ENCODE measurements around the gene WDR93. TPM values are rescaled to one million over a fixed set of nuclear protein-coding genes. Genes with fewer than 3 reads are reported as not detected.

WDR93 gene
- total RNA-seq, 1 donor from 2014 or later = not detected

DNA sequence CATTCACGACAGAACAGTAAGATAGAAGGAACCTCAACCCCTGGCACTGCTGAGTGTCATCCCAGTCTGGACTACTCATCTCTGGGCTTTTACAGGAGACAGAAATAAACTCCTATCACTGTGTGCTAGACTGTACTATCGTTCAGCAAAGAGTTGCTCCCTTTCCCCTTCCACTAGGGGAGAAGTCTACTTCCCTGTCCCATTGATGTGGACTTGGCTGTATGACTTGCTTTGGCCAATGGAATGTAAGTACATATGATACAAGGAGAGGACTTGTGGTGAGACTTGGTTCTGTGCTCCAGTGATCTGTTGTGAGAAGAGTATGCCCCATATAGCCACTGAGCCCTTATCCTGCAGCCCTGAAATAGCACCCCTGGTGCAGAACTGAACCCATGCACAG lies 30.1 kb upstream of the WDR93 start:
- Mint-ChIP-seq H3K4me3 (ENCODE audit: unreplicated experiment) (no peak overlapping the region), H3K27me3 (ENCODE audit: unreplicated experiment) (peaks cover 6% of the 10 kb centered on the region), H3K9me3 (ENCODE audit: unreplicated experiment) (peaks cover 3% of the 10 kb centered on the region), H3K4me1 (ENCODE audit: low read depth, unreplicated experiment) (peaks cover 4% of the 10 kb centered on the region), H3K36me3 (ENCODE audit: unreplicated experiment) (peaks cover 3% of the 10 kb centered on the region), H3K27ac (ENCODE audit: unreplicated experiment) (no peak overlapping the region)
- TF ChIP-seq, protein P1, sequence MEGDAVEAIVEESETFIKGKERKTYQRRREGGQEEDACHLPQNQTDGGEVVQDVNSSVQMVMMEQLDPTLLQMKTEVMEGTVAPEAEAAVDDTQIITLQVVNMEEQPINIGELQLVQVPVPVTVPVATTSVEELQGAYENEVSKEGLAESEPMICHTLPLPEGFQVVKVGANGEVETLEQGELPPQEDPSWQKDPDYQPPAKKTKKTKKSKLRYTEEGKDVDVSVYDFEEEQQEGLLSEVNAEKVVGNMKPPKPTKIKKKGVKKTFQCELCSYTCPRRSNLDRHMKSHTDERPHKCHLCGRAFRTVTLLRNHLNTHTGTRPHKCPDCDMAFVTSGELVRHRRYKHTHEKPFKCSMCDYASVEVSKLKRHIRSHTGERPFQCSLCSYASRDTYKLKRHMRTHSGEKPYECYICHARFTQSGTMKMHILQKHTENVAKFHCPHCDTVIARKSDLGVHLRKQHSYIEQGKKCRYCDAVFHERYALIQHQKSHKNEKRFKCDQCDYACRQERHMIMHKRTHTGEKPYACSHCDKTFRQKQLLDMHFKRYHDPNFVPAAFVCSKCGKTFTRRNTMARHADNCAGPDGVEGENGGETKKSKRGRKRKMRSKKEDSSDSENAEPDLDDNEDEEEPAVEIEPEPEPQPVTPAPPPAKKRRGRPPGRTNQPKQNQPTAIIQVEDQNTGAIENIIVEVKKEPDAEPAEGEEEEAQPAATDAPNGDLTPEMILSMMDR (IDR thresholded peaks at IDR 0.05; ENCODE audit: partially characterized antibody, unreplicated experiment) = no peak
- DNase-seq = no peak

DNA sequence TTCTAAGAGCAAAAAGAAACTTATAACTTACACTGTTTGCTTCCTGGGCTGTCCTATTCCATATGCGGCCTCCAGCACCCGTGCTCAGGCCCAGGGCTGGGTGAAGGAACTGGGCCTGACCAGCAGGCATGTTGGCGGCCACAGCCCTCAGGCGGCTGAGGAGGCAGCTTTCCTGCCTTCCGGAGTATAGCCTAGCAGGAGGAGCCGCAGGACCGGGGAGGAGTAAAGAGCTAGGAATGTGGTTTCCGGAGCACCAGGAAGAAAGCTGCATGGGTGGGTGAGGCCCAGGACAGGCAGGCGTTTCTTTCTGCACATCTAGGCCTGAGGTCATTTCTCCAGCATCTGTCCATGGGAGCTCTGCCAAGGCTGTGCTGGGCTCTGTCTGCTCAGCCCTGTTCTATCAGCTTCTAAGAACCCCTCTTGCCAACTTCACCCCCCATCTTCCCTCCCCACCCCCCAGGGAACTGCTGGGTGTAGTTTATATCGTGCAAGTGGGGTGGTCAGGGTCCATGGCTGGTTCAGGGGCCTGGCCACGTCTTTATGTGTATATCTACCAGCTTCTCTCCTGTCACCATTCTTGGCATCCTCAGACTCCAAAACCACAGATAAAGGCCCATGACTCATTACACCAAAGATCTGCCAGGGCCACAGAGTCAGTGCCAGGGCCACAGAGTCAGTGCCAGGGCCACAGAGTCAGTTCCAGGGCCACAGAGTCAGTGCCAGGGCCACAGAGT lies 27.6 kb upstream of the WDR93 start:
- Mint-ChIP-seq H3K4me1 (ENCODE audit: low read depth, unreplicated experiment) (peaks cover 1% of the 10 kb centered on the region), H3K36me3 (ENCODE audit: unreplicated experiment) (no peaks in the 10 kb centered on the region), H3K27me3 (ENCODE audit: unreplicated experiment) (peaks cover 6% of the 10 kb centered on the region), H3K27ac (ENCODE audit: unreplicated experiment) (no peak overlapping the region), H3K4me3 (ENCODE audit: unreplicated experiment) (no peak overlapping the region), H3K9me3 (ENCODE audit: unreplicated experiment) (no peaks in the 10 kb centered on the region)
- TF ChIP-seq, protein P1 (IDR thresholded peaks at IDR 0.05; ENCODE audit: partially characterized antibody, unreplicated experiment) = no peak
- no peak for DNase-seq

DNA sequence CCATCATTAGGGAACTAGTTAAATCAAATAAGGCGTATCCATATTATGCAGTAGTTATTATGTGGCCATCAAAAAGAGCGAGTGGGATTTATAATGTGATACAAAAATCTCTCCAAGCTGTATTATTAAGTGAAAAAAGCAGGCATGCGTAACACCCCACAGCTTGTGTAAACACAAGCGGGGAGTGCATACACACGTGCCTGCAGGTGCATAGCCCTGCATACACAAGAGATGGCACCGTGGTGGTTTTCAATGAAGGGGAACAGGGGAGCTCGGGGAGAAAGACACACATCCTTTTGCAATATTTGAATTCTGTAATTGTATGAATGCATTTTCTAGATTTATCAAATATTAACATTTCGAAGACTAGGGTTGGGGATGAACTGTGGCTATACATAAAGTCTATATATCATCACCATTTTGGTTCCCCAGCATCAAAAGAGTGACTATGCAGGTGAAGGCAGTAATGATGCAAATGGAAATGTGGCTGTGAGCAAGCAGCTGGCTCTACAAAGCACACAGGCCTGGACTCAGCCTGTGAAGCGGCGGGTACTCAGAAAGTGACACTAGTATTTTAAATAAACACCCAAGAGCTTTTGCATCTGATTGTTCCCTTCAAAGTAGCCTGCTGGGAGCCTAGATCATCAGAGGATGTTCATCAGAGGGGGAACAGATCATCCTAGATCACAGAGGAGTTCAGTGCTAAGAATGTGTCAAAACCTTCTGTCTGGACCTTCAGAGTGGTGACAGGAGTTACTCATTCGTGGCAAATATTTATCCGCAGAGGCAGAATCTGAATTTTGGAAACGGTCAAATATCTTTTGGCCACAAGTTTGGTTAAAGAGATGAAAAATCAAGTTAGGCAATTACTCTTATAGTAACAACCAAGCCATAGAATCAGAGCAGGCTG lies 25.9 kb upstream of the WDR93 start:
- peak overlapping the region; percentile 88 for H3K4me3 Mint-ChIP-seq (ENCODE audit: unreplicated experiment)
- no peaks in the 10 kb centered on the region for H3K36me3 Mint-ChIP-seq (ENCODE audit: unreplicated experiment)
- H3K27me3 Mint-ChIP-seq (ENCODE audit: unreplicated experiment) = peaks cover 5% of the 10 kb centered on the region
- TF ChIP-seq, protein P1 (IDR thresholded peaks at IDR 0.05; ENCODE audit: partially characterized antibody, unreplicated experiment) = no peak
- H3K9me3 Mint-ChIP-seq (ENCODE audit: unreplicated experiment) = no peaks in the 10 kb centered on the region
- peaks cover 1% of the 10 kb centered on the region for H3K4me1 Mint-ChIP-seq (ENCODE audit: low read depth, unreplicated experiment)
- H3K27ac Mint-ChIP-seq (ENCODE audit: unreplicated experiment) = no peak overlapping the region
- no peak for DNase-seq

DNA sequence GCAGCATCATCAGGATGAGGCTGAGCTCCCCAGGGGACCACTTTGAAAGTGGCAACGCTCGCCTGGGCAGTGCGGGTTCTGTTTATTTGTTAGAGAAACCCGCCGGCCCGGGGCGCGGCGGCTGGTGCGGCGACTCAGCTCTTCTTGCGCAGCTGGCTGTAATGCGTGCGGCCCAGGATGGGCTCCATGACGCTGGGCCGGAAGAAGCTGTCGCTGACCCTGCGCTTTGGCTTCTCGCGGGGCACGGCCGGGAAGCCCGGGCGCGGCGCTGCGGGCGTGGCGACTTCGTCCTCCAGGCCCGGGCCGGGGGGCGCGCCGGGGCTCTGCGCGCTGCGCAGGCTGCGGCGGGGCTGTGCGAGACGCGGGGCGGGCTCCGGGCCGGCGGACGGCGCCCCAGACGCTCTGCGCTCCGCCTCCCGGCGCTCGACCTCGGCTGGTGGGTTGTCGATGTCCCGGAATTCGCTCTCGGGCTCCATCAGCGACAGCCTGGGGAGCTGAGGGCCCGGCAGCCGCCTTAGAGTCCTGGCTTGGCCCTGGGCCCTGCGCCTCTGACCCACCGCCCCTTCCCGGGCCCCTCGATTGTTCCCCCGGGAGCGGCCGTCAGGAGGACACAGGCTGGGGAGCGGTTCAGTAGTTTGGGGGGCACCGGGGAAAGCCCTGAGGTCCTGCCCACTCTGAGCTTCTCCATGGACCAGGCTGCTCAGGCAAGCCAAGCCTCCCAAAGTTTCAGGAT lies 25.0 kb upstream of the WDR93 start:
- Mint-ChIP-seq H3K4me1 (ENCODE audit: low read depth, unreplicated experiment) (peaks cover 1% of the 10 kb centered on the region), H3K9me3 (ENCODE audit: unreplicated experiment) (no peaks in the 10 kb centered on the region), H3K36me3 (ENCODE audit: unreplicated experiment) (no peaks in the 10 kb centered on the region), H3K27me3 (ENCODE audit: unreplicated experiment) (peaks cover 5% of the 10 kb centered on the region), H3K27ac (ENCODE audit: unreplicated experiment) (no peak overlapping the region), H3K4me3 (ENCODE audit: unreplicated experiment) (no peak overlapping the region)
- TF ChIP-seq, protein P1 (IDR thresholded peaks at IDR 0.05; ENCODE audit: partially characterized antibody, unreplicated experiment) = no peak
- DNase-seq = peak; percentile 65

All from glutamatergic neuron (in vitro differentiated cells).